ENCODE results near the gene FOXA2. TPM values are rescaled to one million over a fixed set of nuclear protein-coding genes. Genes with fewer than 3 reads are reported as not detected.

Gene FOXA2
- total RNA-seq, 1 experiment from 2014 or later, result 14.4 TPM

- DNase-seq (no peak), ATAC-seq (no peak)
- Histone ChIP-seq H3K9me3 (ENCODE audit: low read length) (no peaks in the 10 kb centered on the region), H3K4me2 (ENCODE audit: low read length) (no peak overlapping the region), H3K4me1 (ENCODE audit: insufficient read depth, low read length) (no peaks in the 10 kb centered on the region), H3K36me3 (ENCODE audit: low read depth, low read length) (no peaks in the 10 kb centered on the region), H3K9me2 (replicated peaks; ENCODE audit: low read length) (no peaks in the 10 kb centered on the region), H4K20me1 (ENCODE audit: low read length) (no peaks in the 10 kb centered on the region), H3F3A (ENCODE audit: low read length, unreplicated experiment) (no peaks in the 10 kb centered on the region), H3K9ac (ENCODE audit: low read length) (no peak overlapping the region), H3K4me3 (ENCODE audit: low read length) (no peak overlapping the region), H3K27me3 (ENCODE audit: low read length) (peaks cover 83% of the 10 kb centered on the region), H3K27ac (ENCODE audit: low read length) (no peak overlapping the region), H2AFZ (ENCODE audit: low read length) (no peak overlapping the region), H3K79me2 (ENCODE audit: low read length) (no peaks in the 10 kb centered on the region)
- CTCF ChIA-PET, result no interaction called here
- POLR2A ChIA-PET (ENCODE audit: unreplicated experiment), result no interaction called here
- intact Hi-C loops (cut with micrococcal nuclease), result no loop called here
- no TSS peak for BruUV-seq (replicated peaks)
- TF ChIP-seq CTCF (conservative IDR thresholded peaks at IDR 0.05; ENCODE audit: low read depth, low read length) (no peak), EZH2phosphoT487 (IDR thresholded peaks at IDR 0.05; ENCODE audit: borderline replicate concordance, low read length) (no peak), EZH2 (IDR thresholded peaks at IDR 0.05; ENCODE audit: low read length, unreplicated experiment) (no peak)
Observed at GRCh38 chr20:22611636-22612035, 27.3 kb upstream of the FOXA2 start.

DNA sequence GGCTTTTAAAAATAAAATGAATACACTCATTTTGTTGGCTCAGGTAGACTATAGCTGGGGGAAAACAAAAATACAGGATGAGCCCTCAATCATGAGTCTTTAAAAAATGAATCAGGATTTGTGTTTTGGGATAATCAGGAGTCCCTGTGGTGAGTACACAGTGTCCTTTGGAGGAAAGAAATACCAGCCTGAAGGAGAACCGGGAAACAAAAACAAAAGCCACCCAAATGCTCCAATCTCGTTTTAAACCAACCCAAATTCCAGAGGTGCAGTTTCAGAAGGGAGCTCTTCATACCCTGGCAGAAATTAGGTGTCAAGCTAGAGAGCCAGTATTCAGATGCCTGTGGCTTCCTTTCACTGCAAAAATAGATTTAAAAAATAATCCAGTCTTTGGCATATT, 23.3 kb upstream of the FOXA2 start:
- no peaks in the 10 kb centered on the region for H3F3A ChIP-seq (ENCODE audit: low read length, unreplicated experiment)
- no peaks in the 10 kb centered on the region for H4K20me1 ChIP-seq (ENCODE audit: low read length)
- H3K27me3 ChIP-seq (ENCODE audit: low read length), result peaks cover 59% of the 10 kb centered on the region
- no peak overlapping the region for H2AFZ ChIP-seq (ENCODE audit: low read length)
- no peaks in the 10 kb centered on the region for H3K9me2 ChIP-seq (replicated peaks; ENCODE audit: low read length)
- no peaks in the 10 kb centered on the region for H3K79me2 ChIP-seq (ENCODE audit: low read length)
- no peak for DNase-seq
- no TSS peak for BruUV-seq (replicated peaks)
- H3K4me1 ChIP-seq (ENCODE audit: insufficient read depth, low read length), result no peaks in the 10 kb centered on the region
- intact Hi-C loops (cut with micrococcal nuclease), result no loop called here
- ChIA-PET POLR2A (ENCODE audit: unreplicated experiment) (no interaction called here), CTCF (no interaction called here)
- H3K4me2 ChIP-seq (ENCODE audit: low read length), result no peak overlapping the region
- no peak for ATAC-seq
- no peak overlapping the region for H3K9ac ChIP-seq (ENCODE audit: low read length)
- H3K27ac ChIP-seq (ENCODE audit: low read length), result no peak overlapping the region
- no peak overlapping the region for H3K4me3 ChIP-seq (ENCODE audit: low read length)
- no peaks in the 10 kb centered on the region for H3K9me3 ChIP-seq (ENCODE audit: low read length)
- no peaks in the 10 kb centered on the region for H3K36me3 ChIP-seq (ENCODE audit: low read depth, low read length)
- TF ChIP-seq EZH2phosphoT487 (IDR thresholded peaks at IDR 0.05; ENCODE audit: borderline replicate concordance, low read length), result no peak
- TF ChIP-seq CTCF (conservative IDR thresholded peaks at IDR 0.05; ENCODE audit: low read depth, low read length), result no peak
- no peak for TF ChIP-seq EZH2 (IDR thresholded peaks at IDR 0.05; ENCODE audit: low read length, unreplicated experiment)

DNA sequence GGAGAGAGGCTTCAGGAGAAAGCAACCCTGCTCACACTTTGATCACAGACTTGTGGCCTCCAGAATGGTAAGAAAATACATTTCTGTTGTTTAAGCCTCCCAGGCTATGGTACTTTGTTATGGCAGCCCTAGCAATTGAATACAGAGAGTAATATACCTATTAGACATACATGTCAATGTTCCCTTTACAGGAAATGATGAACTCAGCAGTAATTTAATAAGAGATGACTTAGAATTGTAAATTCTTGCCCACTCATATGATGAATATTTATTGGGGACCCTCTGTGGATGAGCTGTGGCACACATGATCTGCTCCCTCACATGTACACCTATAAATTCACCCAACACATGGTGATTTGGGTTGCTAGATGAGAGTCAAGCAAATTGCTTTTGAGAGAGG, 20.4 kb upstream of the FOXA2 start:
- intact Hi-C loops (cut with micrococcal nuclease), result no loop called here
- CTCF ChIA-PET, result no interaction called here

More for the DNA sequence above, 20.4 kb upstream of the FOXA2 start:
- DNase-seq (no peak), ATAC-seq (no peak)
- H3K4me2 ChIP-seq (ENCODE audit: low read length), result no peak overlapping the region
- H2AFZ ChIP-seq (ENCODE audit: low read length), result no peak overlapping the region
- H3K27me3 ChIP-seq (ENCODE audit: low read length), result peaks cover 50% of the 10 kb centered on the region
- no TSS peak for BruUV-seq (replicated peaks)
- H3K9ac ChIP-seq (ENCODE audit: low read length), result no peak overlapping the region
- no peaks in the 10 kb centered on the region for H3K4me1 ChIP-seq (ENCODE audit: insufficient read depth, low read length)
- H3K9me3 ChIP-seq (ENCODE audit: low read length), result no peaks in the 10 kb centered on the region
- no peaks in the 10 kb centered on the region for H4K20me1 ChIP-seq (ENCODE audit: low read length)
- no peaks in the 10 kb centered on the region for H3K9me2 ChIP-seq (replicated peaks; ENCODE audit: low read length)
- no peaks in the 10 kb centered on the region for H3F3A ChIP-seq (ENCODE audit: low read length, unreplicated experiment)
- no peak for TF ChIP-seq EZH2phosphoT487 (IDR thresholded peaks at IDR 0.05; ENCODE audit: borderline replicate concordance, low read length)
- no peak for TF ChIP-seq EZH2 (IDR thresholded peaks at IDR 0.05; ENCODE audit: low read length, unreplicated experiment)
- TF ChIP-seq CTCF (conservative IDR thresholded peaks at IDR 0.05; ENCODE audit: low read depth, low read length), result no peak
- H3K79me2 ChIP-seq (ENCODE audit: low read length), result no peaks in the 10 kb centered on the region
- H3K4me3 ChIP-seq (ENCODE audit: low read length), result no peak overlapping the region
- H3K27ac ChIP-seq (ENCODE audit: low read length), result no peak overlapping the region
- H3K36me3 ChIP-seq (ENCODE audit: low read depth, low read length), result no peaks in the 10 kb centered on the region
- POLR2A ChIA-PET (ENCODE audit: unreplicated experiment), result no interaction called here

Data from PC-3 (cell line).